Muscle of back (tissue), 11 donors: ENCODE results near the gene RAB11FIP3. TPM values are rescaled to one million over a fixed set of nuclear protein-coding genes. Genes with fewer than 3 reads are reported as not detected.
"Not testable (repeated sequence)": the region's sequence is repeated elsewhere in the genome, so short reads cannot be mapped to it uniquely, and the experiment has no call there.

ENCODE experiments used
- DNase-seq, 3 donors: peaks; one replicate each; pipeline versions ENCODE4 v3.0.0 to v3.0.0-alpha.2; 2013
- polyA plus RNA-seq, 10 donors: library from polyadenylated mRNA; unstranded; fragments of 120-200 nt; gene quantifications; one replicate each; pipeline ENCODE4 v1.2.1, GENCODE V29; 2013; ENCODE audit not compliant: insufficient read length in 10 of 10

Gene RAB11FIP3
- polyA plus RNA-seq, 10 donors = 20.3 to 33.9 (median 28.5) TPM

GRCh38 chr16:489606-490005 is 64.2 kb downstream of the RAB11FIP3 start:
- no peak for DNase-seq

GRCh38 chr16:490768-491167 is 65.3 kb downstream of the RAB11FIP3 start:
- no peak for DNase-seq

DNA sequence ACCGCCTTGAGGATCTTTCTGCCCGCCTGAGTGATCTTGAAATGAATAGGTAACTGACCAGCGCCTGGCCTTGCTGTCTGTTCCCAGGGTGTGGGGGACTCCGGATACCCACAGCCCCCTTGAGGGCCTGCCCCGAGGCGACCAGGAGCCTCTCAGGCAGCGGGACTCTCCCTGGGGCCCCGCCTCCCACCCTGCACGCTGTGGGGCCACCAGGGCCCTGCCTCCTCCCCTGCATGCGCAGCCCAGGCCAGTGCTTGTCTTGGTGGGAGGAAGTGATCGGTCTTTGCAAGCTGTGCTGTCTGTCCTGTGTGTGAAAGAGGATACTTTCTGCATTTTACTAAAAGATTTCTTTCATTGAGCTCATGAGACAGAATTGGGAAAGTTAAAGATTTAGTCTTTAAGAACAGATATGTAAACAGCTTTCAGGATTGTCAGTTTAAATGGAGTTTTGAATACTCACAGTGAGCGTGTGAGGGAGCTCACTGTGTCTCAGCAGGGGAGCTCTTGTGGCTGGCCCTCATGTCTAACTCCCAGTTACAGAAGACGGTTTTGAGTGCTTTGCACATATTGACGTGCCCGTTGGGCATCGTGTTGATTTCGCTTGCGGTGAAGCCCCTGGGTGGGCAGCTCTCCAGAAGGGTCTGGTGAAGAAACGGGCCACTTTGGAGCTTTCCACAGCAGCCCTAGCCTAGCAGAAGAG is 65.9 kb downstream of the RAB11FIP3 start:
- no peak for DNase-seq

GRCh38 chr16:492211-492875 is 66.9 kb downstream of the RAB11FIP3 start:
- DNase-seq = no peak

DNA sequence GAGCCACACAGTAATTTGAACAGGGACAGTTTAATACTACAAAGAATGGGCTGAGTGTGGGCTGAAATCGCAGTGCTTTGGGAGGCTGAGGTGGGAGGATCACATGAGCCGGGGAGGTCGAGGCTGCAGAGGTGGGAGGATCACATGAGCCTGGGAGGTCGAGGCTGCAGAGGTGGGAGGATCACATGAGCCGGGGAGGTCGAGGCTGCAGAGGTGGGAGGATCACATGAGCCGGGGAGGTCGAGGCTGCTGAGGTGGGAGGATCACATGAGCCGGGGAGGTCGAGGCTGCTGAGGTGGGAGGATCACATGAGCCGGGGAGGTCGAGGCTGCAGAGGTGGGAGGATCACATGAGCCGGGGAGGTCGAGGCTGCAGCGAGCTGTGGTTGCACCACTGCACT is 69.2 kb downstream of the RAB11FIP3 start:
- DNase-seq = not testable (repeated sequence)

DNA sequence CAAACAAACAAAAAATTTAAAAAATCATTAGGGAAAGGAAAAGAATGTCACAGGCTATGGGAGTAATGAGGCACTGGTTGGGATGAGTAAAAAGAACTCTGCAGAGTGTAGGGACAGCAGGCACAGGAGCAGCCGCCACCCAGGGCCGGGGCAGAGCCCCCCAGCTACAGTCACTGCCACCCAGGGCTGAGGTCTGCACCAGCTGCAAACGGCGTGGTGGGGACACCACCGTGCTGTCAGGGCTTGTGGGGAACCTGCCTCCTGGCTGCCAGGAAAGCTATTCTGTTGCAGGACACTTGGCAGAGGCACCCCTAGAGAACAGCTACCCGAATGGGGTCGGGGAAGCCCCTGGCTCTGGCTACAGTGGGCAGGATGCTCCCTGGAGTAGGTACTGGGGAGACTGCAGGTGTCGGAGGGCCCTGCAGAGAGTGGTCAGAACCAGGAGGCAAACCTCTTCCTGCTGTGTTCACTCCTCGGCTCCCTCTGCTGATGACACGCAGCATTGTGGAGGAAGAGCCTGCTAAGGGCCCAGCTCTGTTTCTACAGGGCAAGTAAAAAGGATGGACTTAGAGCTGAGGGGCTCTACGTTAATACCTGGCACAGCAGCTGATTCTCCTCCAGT is 69.8 kb downstream of the RAB11FIP3 start:
- no peak for DNase-seq

DNA sequence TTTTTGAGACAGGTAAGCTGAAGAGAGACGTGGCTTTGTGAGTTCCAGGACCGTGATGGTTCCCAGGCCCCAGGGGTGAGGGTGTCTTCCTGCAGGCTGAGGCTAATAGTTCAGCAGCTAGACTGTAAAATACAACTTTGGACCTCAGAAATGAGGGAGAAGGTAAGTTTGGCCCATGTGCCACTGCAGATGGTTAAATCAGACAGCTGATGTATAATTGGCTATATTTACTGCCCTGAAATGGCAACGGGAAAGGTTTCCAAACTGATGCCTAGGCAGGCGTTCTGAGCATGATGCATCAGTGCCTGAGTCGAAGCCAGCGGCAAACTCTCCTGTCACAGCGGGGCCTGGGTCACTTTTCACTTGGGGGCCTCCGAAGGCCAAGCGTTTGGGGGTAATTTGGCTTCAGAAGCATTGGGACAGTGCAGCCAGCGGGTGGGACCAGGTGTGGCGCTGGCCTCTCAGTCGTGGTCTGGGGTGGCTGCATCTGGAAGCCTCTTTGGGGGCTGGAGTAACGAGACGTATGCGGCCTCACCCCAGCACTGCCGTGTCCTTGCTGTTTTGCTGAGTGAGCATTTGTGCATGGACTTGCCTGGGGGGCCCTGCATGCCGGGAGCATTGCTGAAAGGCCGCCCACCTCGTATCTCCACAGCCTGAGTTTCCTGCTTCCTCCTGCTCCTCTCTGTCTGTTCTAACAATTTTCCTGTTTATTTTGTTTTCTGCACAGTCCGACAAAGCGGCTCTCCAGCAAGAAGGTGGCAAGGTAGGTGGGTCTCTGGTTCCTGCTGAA is 70.8 kb downstream of the RAB11FIP3 start:
- no peak for DNase-seq

DNA sequence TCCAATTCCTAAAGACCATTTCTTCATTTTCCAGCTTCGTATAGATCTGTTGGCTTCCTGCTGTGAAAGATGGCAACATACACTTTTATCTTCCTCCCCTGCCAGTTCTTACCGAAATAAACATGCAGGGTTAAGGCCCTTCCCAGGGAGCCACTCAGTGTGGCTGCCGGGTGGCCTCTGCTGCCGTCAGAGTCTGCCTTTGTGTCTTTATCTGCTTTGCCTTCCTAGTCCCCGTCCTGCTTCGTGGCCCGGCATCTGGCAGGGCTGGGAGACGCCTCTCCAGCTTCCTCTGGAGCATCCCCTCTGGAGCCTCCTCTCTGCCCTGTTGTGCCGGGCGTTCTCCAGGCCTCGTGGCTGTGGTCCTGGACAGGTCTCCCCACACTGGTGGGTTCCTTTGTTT is 71.8 kb downstream of the RAB11FIP3 start:
- DNase-seq = no peak

GRCh38 chr16:499924-500323 is 74.5 kb downstream of the RAB11FIP3 start:
- no peak for DNase-seq

DNA sequence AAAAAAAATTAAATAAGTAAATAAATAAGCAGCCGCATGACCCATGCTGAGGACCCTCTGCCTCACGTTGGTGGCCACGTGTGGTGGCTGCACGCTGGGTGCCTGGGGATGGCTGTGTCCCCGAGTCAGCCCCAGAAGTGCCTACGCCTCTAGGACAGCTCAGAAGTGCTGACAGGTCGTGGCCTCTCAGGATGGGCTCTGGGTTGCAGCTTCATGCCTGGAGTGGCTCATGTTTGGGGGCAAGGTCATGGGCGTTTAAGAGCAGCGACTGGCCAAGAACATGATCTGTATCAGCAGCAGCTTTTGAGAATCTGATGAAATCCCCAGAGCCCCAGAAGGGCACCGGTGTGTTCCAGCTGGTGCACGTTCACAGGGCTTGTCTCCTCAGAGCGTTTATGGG is 75.3 kb downstream of the RAB11FIP3 start:
- DNase-seq = no peak

DNA sequence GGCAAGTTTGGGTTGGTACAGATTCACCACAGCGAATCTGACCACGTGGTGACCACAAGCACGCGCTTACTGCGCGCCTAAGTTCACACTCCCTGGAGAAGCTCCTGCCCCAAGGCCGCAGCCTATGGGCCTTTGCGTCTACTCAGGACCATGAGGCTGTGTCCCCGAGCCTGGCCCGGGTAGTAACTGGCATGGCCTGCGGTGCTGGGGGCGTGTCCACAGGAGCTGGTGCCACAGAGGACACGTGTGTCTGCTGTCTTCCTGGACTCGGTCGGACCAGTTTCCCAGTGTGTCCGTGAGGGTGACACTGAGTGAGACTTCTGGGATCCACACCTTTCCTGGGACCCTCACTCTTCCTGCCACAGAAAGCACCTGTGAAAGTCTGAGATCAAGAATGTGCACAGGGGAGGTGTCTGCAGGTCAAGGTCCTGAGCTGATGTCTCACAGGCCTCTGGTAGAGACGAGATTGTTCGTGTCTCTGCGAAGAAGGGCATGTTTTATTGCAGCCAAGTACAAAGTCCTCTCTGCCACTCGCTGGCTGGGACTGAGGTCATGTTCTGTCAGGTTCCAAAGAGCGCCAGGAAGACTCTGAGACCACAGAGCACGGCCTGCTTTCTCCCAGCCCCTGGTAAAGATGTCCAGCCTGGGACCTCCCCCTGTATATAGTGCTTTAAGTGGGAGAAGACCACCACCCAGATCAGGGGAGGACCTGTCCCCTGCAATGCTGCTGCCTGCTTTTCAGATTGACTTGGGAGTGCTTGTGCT is 76.9 kb downstream of the RAB11FIP3 start:
- no peak for DNase-seq

- DNase-seq = no peak
These were observed 78.0 kb downstream of the RAB11FIP3 start for GRCh38 chr16:503150-504071.

- no peak for DNase-seq
These were observed 80.2 kb downstream of the RAB11FIP3 start for GRCh38 chr16:505479-506245.

DNA sequence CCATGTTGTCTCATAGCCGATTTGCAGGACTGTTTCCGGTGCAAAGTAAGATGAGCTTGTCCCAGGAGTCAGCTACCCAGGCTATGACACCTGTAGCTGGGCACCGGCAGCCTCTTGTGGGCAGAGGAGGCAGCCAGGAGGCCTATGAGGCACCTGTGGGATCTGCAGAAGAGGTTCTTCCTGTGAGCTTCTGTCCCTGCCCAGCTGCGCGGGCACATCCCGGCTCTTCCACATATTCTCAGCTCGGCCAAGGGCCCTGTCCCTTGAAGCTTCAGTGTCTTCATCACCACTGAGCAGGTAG is 80.7 kb downstream of the RAB11FIP3 start:
- DNase-seq = no peak

DNA sequence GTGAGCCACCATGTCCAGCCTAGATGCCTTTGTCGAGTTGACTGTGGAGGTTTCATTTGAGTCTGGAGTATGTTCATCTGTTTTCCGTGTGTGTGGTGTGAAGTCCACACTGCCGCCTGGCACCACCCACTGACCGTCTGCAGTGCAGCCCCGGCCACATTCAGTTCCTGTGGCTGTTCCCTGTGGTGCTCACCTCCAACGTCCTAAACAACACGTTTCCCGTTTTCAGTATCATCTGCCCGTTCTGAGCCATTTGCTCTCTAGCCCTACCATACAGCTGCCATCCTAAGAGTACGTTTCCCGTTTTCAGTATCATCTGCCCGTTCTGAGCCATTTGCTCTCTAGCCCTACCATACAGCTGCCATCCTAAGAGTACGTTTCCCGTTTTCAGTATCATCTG is 82.1 kb downstream of the RAB11FIP3 start:
- DNase-seq = not testable (repeated sequence)

GRCh38 chr16:507996-508395 is 82.5 kb downstream of the RAB11FIP3 start:
- no peak for DNase-seq

DNA sequence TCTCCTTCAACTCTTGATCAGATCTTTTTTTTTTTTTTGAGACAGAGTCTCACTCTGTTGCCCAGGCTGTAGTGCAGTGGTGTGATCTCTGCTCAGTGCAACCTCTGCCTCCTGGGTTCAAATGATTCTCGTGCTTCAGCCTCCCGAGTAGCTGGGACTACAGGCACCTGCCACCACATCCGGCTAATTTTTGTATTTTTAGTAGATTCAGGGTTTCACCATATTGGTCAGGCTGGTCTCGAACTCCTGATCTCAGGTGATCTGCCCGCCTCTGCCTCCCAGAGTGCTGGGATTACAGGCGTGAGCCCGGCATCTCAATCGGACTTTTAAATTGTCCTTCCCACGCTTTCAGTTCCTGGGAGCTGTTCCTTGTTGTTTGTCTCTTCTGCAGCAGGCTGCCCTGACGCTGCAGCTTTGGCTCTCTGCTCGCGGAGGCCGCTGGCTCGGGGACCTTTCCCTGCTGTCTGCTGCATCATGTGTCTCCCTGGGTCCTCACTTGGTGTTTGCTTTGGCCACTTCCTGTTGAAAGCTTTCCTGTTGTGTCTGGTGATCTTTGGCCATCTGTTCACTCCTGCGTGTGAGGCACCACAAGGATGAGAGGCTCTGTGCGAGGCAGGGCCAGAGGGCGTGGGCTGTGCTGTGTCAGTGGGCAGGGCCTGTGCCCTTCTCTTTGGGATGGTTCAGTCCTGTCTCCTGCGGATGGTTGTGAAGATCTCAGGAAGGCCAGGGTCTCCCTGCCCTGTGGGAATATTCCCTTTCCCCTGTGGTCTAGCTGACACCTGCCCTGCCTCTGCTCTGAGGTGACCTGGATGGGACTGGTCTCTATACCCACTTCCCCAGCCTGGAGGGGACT is 83.7 kb downstream of the RAB11FIP3 start:
- no peak for DNase-seq

- DNase-seq = no peak
These were observed 84.8 kb downstream of the RAB11FIP3 start for GRCh38 chr16:510066-510825.
